Upper lobe of left lung (tissue), 4 donors: ENCODE data around the gene ZMYND12.

Source experiments
- CTCF ChIP-seq, 6 experiments: fragments of 450-650 bp in 4 of 6; fragments of 200-600 bp in 2 of 6; sonication (generic) in 2 of 6; IDR thresholded peaks; one replicate each; pipeline ENCODE4 v1.5.1; 2016 to 2019; ENCODE audit warnings: antibody characterized with exemption in 6 of 6
- EP300 ChIP-seq, 4 donors: sonication (generic); formaldehyde crosslinking; IDR thresholded peaks; one replicate each; pipeline ENCODE4 v1.5.1; 2017; ENCODE audit warnings: antibody characterized with exemption in 4 of 4, control low read depth in 2 of 4
- POLR2A ChIP-seq, 4 donors: fragments of 450-650 bp; IDR thresholded peaks; one replicate each; pipeline ENCODE4 v1.5.1; 2016 to 2017; ENCODE audit warnings: antibody characterized with exemption in 4 of 4, mild to moderate bottlenecking in 2 of 4
- POLR2AphosphoS5 ChIP-seq, 2 donors: sonication (generic); formaldehyde crosslinking; IDR thresholded peaks; one replicate each; pipeline ENCODE4 v1.5.1; 2017; ENCODE audit warnings: antibody characterized with exemption in 2 of 2

- TF ChIP-seq POLR2A (IDR thresholded peaks at IDR 0.05) (no peak), POLR2AphosphoS5 (IDR thresholded peaks at IDR 0.05) (no peak), CTCF (IDR thresholded peaks at IDR 0.05) (no peak), EP300 (IDR thresholded peaks at IDR 0.05) (no peak)
Observed at GRCh38 chr1:42424201-42424600, 31.6 kb downstream of the ZMYND12 start.
